Neural cell (in vitro differentiated cells): Measurements from ENCODE around the gene VPREB3. TPM values are rescaled to one million over a fixed set of nuclear protein-coding genes. Genes with fewer than 3 reads are reported as not detected.

Source experiments
- H2AFZ ChIP-seq: fragments of 200-600, 300-800 bp; sonication (generic), shearing (Covaris generic); 2 replicates; pipeline ENCODE4 v1.6.0; 2014; ENCODE audit warnings: low read depth, mild to moderate bottlenecking, antibody characterized with exemption, low read length, moderate library complexity
- H3F3A ChIP-seq: fragments of 200-600 bp; shearing (Covaris generic); 2 replicates; pipeline ENCODE4 v1.6.1; 2016; ENCODE audit warnings: mild to moderate bottlenecking, moderate library complexity, mixed read lengths, antibody characterized with exemption, low read length; ENCODE audit not compliant: insufficient read depth, poor library complexity, severe bottlenecking
- H3K27ac ChIP-seq: fragments of 200-600, 300-800 bp; sonication (generic), shearing (Covaris generic); 2 replicates; pipeline ENCODE4 v1.5.1; 2014; ENCODE audit warnings: mild to moderate bottlenecking, low read length, moderate library complexity
- H3K27me3 ChIP-seq: fragments of 300-800, 200-600 bp; sonication (generic), shearing (Covaris generic); 2 replicates; pipeline ENCODE4 v1.6.0; 2014; ENCODE audit warnings: mild to moderate bottlenecking, low read depth, low read length, moderate library complexity; ENCODE audit not compliant: insufficient read depth
- H3K36me3 ChIP-seq: fragments of 300-800, 200-600 bp; sonication (generic), shearing (Covaris generic); 2 replicates; pipeline ENCODE4 v1.5.1; 2014; ENCODE audit warnings: mild to moderate bottlenecking, antibody characterized with exemption, low read length, moderate library complexity; ENCODE audit not compliant: insufficient read depth
- H3K4me2 ChIP-seq: fragments of 300-800, 200-600 bp; sonication (generic), shearing (Covaris generic); 2 replicates; pipeline ENCODE4 v1.6.0; 2014; ENCODE audit warnings: mild to moderate bottlenecking, low read length
- H3K4me3 ChIP-seq: fragments of 300-800, 200-600 bp; sonication (generic), shearing (Covaris generic); 2 replicates; pipeline ENCODE4 v1.5.1; 2014; ENCODE audit warnings: mild to moderate bottlenecking, low read length, moderate library complexity
- H3K79me2 ChIP-seq: fragments of 200-600 bp; shearing (Covaris generic); replicated peaks from 2 replicates; pipeline ENCODE4 v1.6.0; 2014; ENCODE audit warnings: mild to moderate bottlenecking, low read length, moderate library complexity; ENCODE audit not compliant: insufficient read depth
- H3K9ac ChIP-seq: fragments of 300-800, 200-600 bp; sonication (generic), shearing (Covaris generic); 2 replicates; pipeline ENCODE4 v1.6.1; 2016; ENCODE audit warnings: mild to moderate bottlenecking, low read length, mixed read lengths
- H3K9me2 ChIP-seq: fragments of 200-600 bp; shearing (Covaris generic); 2 replicates; pipeline ENCODE4 v1.6.1; 2016; ENCODE audit warnings: mild to moderate bottlenecking, low read length, mixed read lengths; ENCODE audit not compliant: insufficient read depth
- H3K9me3 ChIP-seq: fragments of 200-600, 300-800 bp; sonication (generic), shearing (Covaris generic); 2 replicates; pipeline ENCODE4 v1.6.1; 2016; ENCODE audit warnings: mild to moderate bottlenecking, mixed run types, low read length, moderate library complexity, mixed read lengths
- H4K20me1 ChIP-seq: fragments of 200-600 bp; shearing (Covaris generic); 2 replicates; pipeline ENCODE4 v1.6.1; 2016; ENCODE audit warnings: mild to moderate bottlenecking, mixed run types; ENCODE audit not compliant: insufficient read depth
- EP300 ChIP-seq: fragments of 450-650 bp; conservative IDR thresholded peaks from 2 replicates; pipeline ENCODE4 v1.6.1; 2014; ENCODE audit warnings: antibody characterized with exemption, mild to moderate bottlenecking, moderate library complexity; ENCODE audit not compliant: poor library complexity, severe bottlenecking
- EZH2 ChIP-seq: fragments of 200-600, 300-800 bp; shearing (Covaris generic), sonication (generic); IDR thresholded peaks from 2 replicates; pipeline ENCODE4 v1.6.1; 2014; ENCODE audit warnings: antibody characterized with exemption, low read length, borderline replicate concordance, mild to moderate bottlenecking; ENCODE audit not compliant: insufficient read depth, poor library complexity, severe bottlenecking
- MXI1 ChIP-seq: fragments of 450-650 bp; conservative IDR thresholded peaks from 2 replicates; pipeline ENCODE4 v1.6.1; 2014; ENCODE audit warnings: antibody characterized with exemption, mild to moderate bottlenecking; ENCODE audit not compliant: poor library complexity, severe bottlenecking
- POLR2AphosphoS5 ChIP-seq: IDR thresholded peaks from 2 replicates; pipeline ENCODE4 v1.6.1; 2012
- RAD21 ChIP-seq: fragments of 450-650 bp; conservative IDR thresholded peaks from 2 replicates; pipeline ENCODE4 v1.6.1; 2014; ENCODE audit warnings: antibody characterized with exemption, mild to moderate bottlenecking, moderate library complexity
- SMC3 ChIP-seq: fragments of 450-650 bp; conservative IDR thresholded peaks from 2 replicates; pipeline ENCODE4 v1.6.1; 2014; ENCODE audit warnings: antibody characterized with exemption, mild to moderate bottlenecking, moderate library complexity; ENCODE audit not compliant: poor library complexity
- TAF1 ChIP-seq: IDR thresholded peaks from 2 replicates; pipeline ENCODE4 v1.6.1; 2012; ENCODE audit warnings: low read depth
- polyA plus RNA-seq: library from polyadenylated mRNA; depleted of rRNA; stranded (reverse); fragments of >200 nt; gene quantifications from 2 replicates; pipeline ENCODE4 v1.2.3, GENCODE V29; 2014
- TF ChIP-seq, protein P1 (sequence below): IDR thresholded peaks from 2 replicates; pipeline ENCODE4 v1.6.1; 2012; ENCODE audit warnings: borderline replicate concordance
- TF ChIP-seq, protein P2 (sequence below): fragments of 450-650 bp; IDR thresholded peaks from 2 replicates; pipeline ENCODE4 v1.5.1; 2014; ENCODE audit warnings: antibody characterized with exemption, mild to moderate bottlenecking, moderate library complexity; ENCODE audit not compliant: poor library complexity, severe bottlenecking

The VPREB3 gene
- polyA plus RNA-seq, 1 donor from 2014 or later = not detected

DNA sequence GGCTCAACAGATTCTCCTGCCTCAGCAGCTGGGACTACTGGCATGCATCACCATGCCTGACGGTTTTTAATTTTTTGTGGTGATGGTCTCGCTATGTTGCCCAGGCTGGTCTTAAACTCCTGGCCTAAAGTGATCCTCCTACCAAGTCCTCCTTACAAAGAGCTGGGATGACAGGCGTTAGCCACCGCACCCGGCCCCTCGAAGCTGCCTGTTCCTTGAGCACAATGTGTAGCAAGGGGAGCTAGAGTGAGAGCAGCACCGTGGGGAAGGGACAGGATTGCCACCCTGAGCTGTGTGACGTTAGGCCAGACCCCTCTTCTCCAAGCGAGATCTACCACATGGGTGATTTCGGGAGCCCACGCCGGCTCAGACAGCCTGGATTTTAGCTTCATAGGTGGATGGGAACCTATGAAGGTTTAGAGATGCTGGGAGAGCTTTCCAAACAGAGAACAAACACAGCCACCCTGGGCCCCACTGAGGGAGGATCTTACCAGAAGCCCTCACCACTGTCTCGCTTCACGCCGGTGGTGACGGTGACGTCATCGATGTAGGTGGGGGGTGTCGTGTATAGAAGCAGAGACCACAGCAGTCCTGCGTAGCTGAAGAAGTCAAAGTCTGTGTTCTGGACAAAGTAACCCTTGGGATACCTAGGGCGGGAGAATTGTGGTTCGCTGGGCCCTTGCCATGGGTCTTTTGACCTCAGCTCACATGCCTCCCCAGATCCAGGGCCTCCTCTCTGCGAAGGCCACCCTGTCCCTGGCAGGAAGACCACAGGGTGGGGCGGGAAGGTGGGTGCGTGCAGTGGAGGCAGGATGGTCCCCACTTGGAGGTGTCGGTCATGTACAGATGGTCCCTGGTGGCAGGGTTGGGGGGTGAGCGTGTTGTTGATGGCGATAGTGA is 40.3 kb downstream of the VPREB3 start:
- no peak overlapping the region for H3K27ac ChIP-seq
- H4K20me1 ChIP-seq = no peaks in the 10 kb centered on the region
- H3K79me2 ChIP-seq = peaks cover 9% of the 10 kb centered on the region
- no peaks in the 10 kb centered on the region for H3K9me2 ChIP-seq
- peaks cover 4% of the 10 kb centered on the region for H3K36me3 ChIP-seq
- no peak overlapping the region for H3K4me3 ChIP-seq
- H3F3A ChIP-seq = no peaks in the 10 kb centered on the region
- H3K4me2 ChIP-seq = no peak overlapping the region
- H3K9me3 ChIP-seq = no peaks in the 10 kb centered on the region
- TF ChIP-seq SMC3 = no peak
- no peak for TF ChIP-seq POLR2AphosphoS5
- TF ChIP-seq TAF1 = no peak
- no peak for TF ChIP-seq EP300
- TF ChIP-seq, protein P1, sequence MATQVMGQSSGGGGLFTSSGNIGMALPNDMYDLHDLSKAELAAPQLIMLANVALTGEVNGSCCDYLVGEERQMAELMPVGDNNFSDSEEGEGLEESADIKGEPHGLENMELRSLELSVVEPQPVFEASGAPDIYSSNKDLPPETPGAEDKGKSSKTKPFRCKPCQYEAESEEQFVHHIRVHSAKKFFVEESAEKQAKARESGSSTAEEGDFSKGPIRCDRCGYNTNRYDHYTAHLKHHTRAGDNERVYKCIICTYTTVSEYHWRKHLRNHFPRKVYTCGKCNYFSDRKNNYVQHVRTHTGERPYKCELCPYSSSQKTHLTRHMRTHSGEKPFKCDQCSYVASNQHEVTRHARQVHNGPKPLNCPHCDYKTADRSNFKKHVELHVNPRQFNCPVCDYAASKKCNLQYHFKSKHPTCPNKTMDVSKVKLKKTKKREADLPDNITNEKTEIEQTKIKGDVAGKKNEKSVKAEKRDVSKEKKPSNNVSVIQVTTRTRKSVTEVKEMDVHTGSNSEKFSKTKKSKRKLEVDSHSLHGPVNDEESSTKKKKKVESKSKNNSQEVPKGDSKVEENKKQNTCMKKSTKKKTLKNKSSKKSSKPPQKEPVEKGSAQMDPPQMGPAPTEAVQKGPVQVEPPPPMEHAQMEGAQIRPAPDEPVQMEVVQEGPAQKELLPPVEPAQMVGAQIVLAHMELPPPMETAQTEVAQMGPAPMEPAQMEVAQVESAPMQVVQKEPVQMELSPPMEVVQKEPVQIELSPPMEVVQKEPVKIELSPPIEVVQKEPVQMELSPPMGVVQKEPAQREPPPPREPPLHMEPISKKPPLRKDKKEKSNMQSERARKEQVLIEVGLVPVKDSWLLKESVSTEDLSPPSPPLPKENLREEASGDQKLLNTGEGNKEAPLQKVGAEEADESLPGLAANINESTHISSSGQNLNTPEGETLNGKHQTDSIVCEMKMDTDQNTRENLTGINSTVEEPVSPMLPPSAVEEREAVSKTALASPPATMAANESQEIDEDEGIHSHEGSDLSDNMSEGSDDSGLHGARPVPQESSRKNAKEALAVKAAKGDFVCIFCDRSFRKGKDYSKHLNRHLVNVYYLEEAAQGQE = no peak
- no peak for TF ChIP-seq RAD21
- TF ChIP-seq EZH2 = no peak
- TF ChIP-seq, protein P2, sequence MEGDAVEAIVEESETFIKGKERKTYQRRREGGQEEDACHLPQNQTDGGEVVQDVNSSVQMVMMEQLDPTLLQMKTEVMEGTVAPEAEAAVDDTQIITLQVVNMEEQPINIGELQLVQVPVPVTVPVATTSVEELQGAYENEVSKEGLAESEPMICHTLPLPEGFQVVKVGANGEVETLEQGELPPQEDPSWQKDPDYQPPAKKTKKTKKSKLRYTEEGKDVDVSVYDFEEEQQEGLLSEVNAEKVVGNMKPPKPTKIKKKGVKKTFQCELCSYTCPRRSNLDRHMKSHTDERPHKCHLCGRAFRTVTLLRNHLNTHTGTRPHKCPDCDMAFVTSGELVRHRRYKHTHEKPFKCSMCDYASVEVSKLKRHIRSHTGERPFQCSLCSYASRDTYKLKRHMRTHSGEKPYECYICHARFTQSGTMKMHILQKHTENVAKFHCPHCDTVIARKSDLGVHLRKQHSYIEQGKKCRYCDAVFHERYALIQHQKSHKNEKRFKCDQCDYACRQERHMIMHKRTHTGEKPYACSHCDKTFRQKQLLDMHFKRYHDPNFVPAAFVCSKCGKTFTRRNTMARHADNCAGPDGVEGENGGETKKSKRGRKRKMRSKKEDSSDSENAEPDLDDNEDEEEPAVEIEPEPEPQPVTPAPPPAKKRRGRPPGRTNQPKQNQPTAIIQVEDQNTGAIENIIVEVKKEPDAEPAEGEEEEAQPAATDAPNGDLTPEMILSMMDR = no peak
- TF ChIP-seq MXI1 = no peak
- no peak overlapping the region for H3K9ac ChIP-seq
- no peak overlapping the region for H2AFZ ChIP-seq
- no peaks in the 10 kb centered on the region for H3K27me3 ChIP-seq

DNA sequence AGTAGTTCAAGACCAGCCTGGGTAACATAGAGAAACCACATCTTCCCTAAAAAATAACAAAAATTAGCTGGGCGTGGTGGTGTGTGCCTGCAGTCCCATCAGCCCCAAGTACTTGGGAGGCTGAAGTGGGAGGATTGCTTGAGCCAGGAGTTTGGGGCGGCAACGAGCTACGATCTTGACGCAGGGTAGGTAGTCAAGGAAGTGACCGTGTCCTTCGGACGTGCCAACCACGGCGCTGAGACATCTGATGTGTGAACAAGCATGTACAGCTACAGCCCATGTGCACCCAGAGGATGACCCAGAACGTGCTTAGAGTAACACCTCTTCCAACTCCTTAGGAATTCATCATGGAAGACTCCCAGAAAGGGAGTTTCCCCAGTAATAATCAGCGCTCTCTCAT is 42.0 kb downstream of the VPREB3 start:
- H3K9me2 ChIP-seq = no peaks in the 10 kb centered on the region
- no peaks in the 10 kb centered on the region for H3K9me3 ChIP-seq
- H3K9ac ChIP-seq = no peak overlapping the region
- H3K27me3 ChIP-seq = no peaks in the 10 kb centered on the region
- H3K4me2 ChIP-seq = no peak overlapping the region
- TF ChIP-seq, protein P2 = no peak
- TF ChIP-seq SMC3 = no peak
- no peak for TF ChIP-seq EZH2
- TF ChIP-seq MXI1 = no peak
- TF ChIP-seq TAF1 = no peak
- no peak for TF ChIP-seq RAD21
- no peak for TF ChIP-seq EP300
- no peak for TF ChIP-seq POLR2AphosphoS5
- H2AFZ ChIP-seq = no peak overlapping the region
- no peaks in the 10 kb centered on the region for H4K20me1 ChIP-seq
- H3F3A ChIP-seq = no peaks in the 10 kb centered on the region
- peaks cover 6% of the 10 kb centered on the region for H3K36me3 ChIP-seq
- peaks cover 9% of the 10 kb centered on the region for H3K79me2 ChIP-seq
- no peak overlapping the region for H3K27ac ChIP-seq
- H3K4me3 ChIP-seq = no peak overlapping the region
